ENCODE measurements around the gene SERINC1. TPM values are rescaled to one million over a fixed set of nuclear protein-coding genes. Genes with fewer than 3 reads are reported as not detected.

Gene SERINC1
- polyA plus RNA-seq, 4 donors: 35.3 to 164 (median 71.6) TPM

DNA sequence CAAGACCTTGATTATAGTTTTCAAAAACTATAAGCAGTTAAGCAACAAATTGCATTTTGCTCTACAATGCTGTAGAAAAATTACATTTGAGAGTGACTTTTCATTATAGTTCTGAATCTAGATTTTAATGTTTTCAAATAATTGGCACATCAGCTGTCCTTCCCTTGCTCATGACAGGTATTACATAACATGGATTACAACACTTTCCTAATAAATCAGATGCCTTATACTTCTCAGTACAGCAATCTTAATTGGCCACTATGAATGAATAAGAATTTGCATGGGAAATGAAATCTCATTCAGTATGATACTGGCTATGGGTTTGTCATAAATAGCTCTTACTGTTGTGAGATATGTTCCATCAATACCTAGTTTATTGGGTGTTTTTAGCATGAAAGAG, 42.3 kb downstream of the SERINC1 start:
- no peaks in the 10 kb centered on the region for H3K4me1 ChIP-seq (ENCODE audit: control insufficient read depth in 3 of 3, insufficient read depth in 2 of 3, low read depth in 1 of 3, low read length in 2 of 3)
- H3K36me3 ChIP-seq (ENCODE audit: control insufficient read depth in 3 of 3, insufficient read depth in 2 of 3, low read depth in 1 of 3, low read length in 3 of 3): peaks cover 5 to 7% (median 6%) of the 10 kb centered on the region in 3 donors
- H3K27ac ChIP-seq (ENCODE audit: low read depth in 1 of 3, low read length in 2 of 3): no peak overlapping the region
- H3K9me3 ChIP-seq (ENCODE audit: control insufficient read depth in 2 of 2, insufficient read depth in 1 of 2, low read depth in 1 of 2, low read length in 1 of 2): no peaks in the 10 kb centered on the region
- no peak for FAIRE-seq
- no peaks in the 10 kb centered on the region for H3K27me3 ChIP-seq (ENCODE audit: control insufficient read depth in 3 of 3, insufficient read depth in 3 of 3, low read length in 3 of 3)
- DNase-seq: no peak
- H3K4me3 ChIP-seq (ENCODE audit: low read depth in 1 of 3, low read length in 3 of 3): no peak overlapping the region

GRCh38 chr6:122428781-122429180, 42.8 kb downstream of the SERINC1 start:
- no peak for DNase-seq
- no peak overlapping the region for H3K4me3 ChIP-seq (ENCODE audit: low read depth in 1 of 3, low read length in 3 of 3)
- no peak overlapping the region for H3K27ac ChIP-seq (ENCODE audit: low read depth in 1 of 3, low read length in 2 of 3)
- WGBS, 3 donors: 84 to 94% (median 91%) methylated on average over 1 of the region's 1 CpG
- no peaks in the 10 kb centered on the region for H3K9me3 ChIP-seq (ENCODE audit: control insufficient read depth in 2 of 2, insufficient read depth in 1 of 2, low read depth in 1 of 2, low read length in 1 of 2)
- no peaks in the 10 kb centered on the region for H3K4me1 ChIP-seq (ENCODE audit: control insufficient read depth in 3 of 3, insufficient read depth in 2 of 3, low read depth in 1 of 3, low read length in 2 of 3)
- no peak for FAIRE-seq
- H3K36me3 ChIP-seq (ENCODE audit: control insufficient read depth in 3 of 3, insufficient read depth in 2 of 3, low read depth in 1 of 3, low read length in 3 of 3): peaks cover 2 to 7% (median 5%) of the 10 kb centered on the region in 3 donors
- no peaks in the 10 kb centered on the region for H3K27me3 ChIP-seq (ENCODE audit: control insufficient read depth in 3 of 3, insufficient read depth in 3 of 3, low read length in 3 of 3)

DNA sequence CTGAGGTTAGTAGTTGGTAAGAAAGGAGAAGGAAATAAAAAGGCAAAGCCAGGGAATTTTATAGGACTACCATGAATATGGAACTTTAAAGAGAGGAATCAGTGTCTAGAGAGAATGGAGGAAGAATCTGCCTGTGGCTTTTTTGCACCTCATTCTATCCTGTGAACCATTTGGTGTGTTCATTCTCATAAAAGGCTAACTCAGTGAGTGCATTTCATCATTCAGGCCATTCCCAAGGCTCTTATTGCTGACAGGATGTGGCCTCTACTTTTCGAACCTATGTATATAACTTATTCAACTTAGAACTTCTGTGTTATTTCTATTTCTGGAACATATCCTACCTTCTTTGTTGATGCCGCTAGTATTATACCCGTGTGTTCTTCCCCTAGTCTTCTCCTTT, 45.0 kb downstream of the SERINC1 start:
- Histone ChIP-seq H3K27ac (ENCODE audit: low read depth in 1 of 3, low read length in 2 of 3) (no peak overlapping the region), H3K4me1 (ENCODE audit: control insufficient read depth in 3 of 3, insufficient read depth in 2 of 3, low read depth in 1 of 3, low read length in 2 of 3) (no peaks in the 10 kb centered on the region), H3K9me3 (ENCODE audit: control insufficient read depth in 2 of 2, insufficient read depth in 1 of 2, low read depth in 1 of 2, low read length in 1 of 2) (no peaks in the 10 kb centered on the region), H3K36me3 (ENCODE audit: control insufficient read depth in 3 of 3, insufficient read depth in 2 of 3, low read depth in 1 of 3, low read length in 3 of 3) (peaks cover 0 to 2% (median 2%) of the 10 kb centered on the region in 3 donors), H3K4me3 (ENCODE audit: low read depth in 1 of 3, low read length in 3 of 3) (no peak overlapping the region), H3K27me3 (ENCODE audit: control insufficient read depth in 3 of 3, insufficient read depth in 3 of 3, low read length in 3 of 3) (no peaks in the 10 kb centered on the region)
- FAIRE-seq: no peak
- WGBS, 3 donors: 91 to 96% (median 93%) methylated on average over 3 of the region's 3 CpGs
- DNase-seq: no peak

DNA sequence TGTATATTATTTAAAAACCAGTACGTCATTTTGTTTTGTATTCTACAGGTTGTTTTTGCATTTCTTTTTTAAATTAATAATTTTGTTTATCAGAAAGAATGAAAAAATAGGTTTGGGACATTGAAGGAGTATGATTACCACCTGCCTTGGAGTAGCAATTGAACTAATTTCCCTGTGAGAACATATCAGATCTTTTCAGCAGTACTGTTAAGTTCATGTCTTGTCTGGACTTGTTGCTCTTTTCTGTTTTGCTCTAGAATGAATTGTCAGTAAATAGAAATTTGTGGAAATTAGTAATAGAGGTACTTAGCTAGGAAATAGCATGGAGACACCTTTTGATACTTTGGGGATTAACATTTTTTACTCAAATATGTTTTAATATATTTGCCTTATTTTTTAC, 47.9 kb downstream of the SERINC1 start:
- Histone ChIP-seq H3K9me3 (ENCODE audit: control insufficient read depth in 2 of 2, insufficient read depth in 1 of 2, low read depth in 1 of 2, low read length in 1 of 2) (no peaks in the 10 kb centered on the region), H3K27ac (ENCODE audit: low read depth in 1 of 3, low read length in 2 of 3) (no peak overlapping the region), H3K27me3 (ENCODE audit: control insufficient read depth in 3 of 3, insufficient read depth in 3 of 3, low read length in 3 of 3) (no peaks in the 10 kb centered on the region), H3K4me3 (ENCODE audit: low read depth in 1 of 3, low read length in 3 of 3) (no peak overlapping the region), H3K36me3 (ENCODE audit: control insufficient read depth in 3 of 3, insufficient read depth in 2 of 3, low read depth in 1 of 3, low read length in 3 of 3) (peaks cover 0 to 5% (median 2%) of the 10 kb centered on the region in 3 donors), H3K4me1 (ENCODE audit: control insufficient read depth in 3 of 3, insufficient read depth in 2 of 3, low read depth in 1 of 3, low read length in 2 of 3) (no peaks in the 10 kb centered on the region)
- DNase-seq (no peak), FAIRE-seq (no peak)
- 85 to 93% (median 89%) methylated on average over 1 of the region's 1 CpG for WGBS, 3 donors

DNA sequence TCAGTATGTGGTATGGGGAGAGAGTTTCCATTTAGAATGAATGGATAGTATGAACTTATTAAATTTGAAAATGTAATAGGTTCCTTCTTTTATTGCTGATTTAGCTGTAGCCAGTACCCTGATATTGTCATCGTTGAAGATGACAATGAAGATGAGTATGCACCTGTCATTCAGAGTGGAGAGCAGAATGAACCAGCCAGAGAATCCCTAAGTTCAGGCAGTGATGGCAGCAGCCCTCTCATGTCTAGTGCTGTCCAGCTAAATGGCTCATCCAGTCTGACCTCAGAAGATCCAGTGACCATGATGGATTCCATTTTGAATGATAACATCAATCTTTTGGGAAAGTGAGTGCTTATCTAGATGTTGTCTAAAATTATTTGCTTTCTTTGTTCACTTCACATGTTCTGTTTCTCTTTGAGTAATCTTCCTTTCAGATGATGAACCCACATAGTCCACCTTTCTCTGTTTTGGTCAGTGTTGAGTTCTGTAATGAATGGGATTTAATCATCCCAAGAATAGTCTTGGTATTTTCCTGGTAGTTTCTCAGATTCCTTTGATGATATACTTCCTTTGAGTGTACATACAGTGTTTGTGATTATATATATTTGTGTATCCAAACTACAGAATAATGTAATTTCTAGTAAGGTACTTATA, 48.9 kb downstream of the SERINC1 start:
- Histone ChIP-seq H3K4me1 (ENCODE audit: control insufficient read depth in 3 of 3, insufficient read depth in 2 of 3, low read depth in 1 of 3, low read length in 2 of 3) (no peaks in the 10 kb centered on the region), H3K27me3 (ENCODE audit: control insufficient read depth in 3 of 3, insufficient read depth in 3 of 3, low read length in 3 of 3) (no peaks in the 10 kb centered on the region), H3K27ac (ENCODE audit: low read depth in 1 of 3, low read length in 2 of 3) (no peak overlapping the region), H3K36me3 (ENCODE audit: control insufficient read depth in 3 of 3, insufficient read depth in 2 of 3, low read depth in 1 of 3, low read length in 3 of 3) (peaks cover 0 to 8% (median 2%) of the 10 kb centered on the region in 3 donors), H3K9me3 (ENCODE audit: control insufficient read depth in 2 of 2, insufficient read depth in 1 of 2, low read depth in 1 of 2, low read length in 1 of 2) (no peaks in the 10 kb centered on the region), H3K4me3 (ENCODE audit: low read depth in 1 of 3, low read length in 3 of 3) (no peak overlapping the region)
- WGBS, 3 donors: 80 to 86% (median 84%) methylated on average over 1 of the region's 1 CpG
- DNase-seq: no peak
- no peak for FAIRE-seq

- FAIRE-seq: peak; percentile 74
- WGBS, 3 donors: 92 to 98% (median 96%) methylated on average over 2 of the region's 2 CpGs
- no peaks in the 10 kb centered on the region for H3K4me1 ChIP-seq (ENCODE audit: control insufficient read depth in 3 of 3, insufficient read depth in 2 of 3, low read depth in 1 of 3, low read length in 2 of 3)
- no peak overlapping the region for H3K4me3 ChIP-seq (ENCODE audit: low read depth in 1 of 3, low read length in 3 of 3)
- H3K9me3 ChIP-seq (ENCODE audit: control insufficient read depth in 2 of 2, insufficient read depth in 1 of 2, low read depth in 1 of 2, low read length in 1 of 2): no peaks in the 10 kb centered on the region
- H3K27me3 ChIP-seq (ENCODE audit: control insufficient read depth in 3 of 3, insufficient read depth in 3 of 3, low read length in 3 of 3): no peaks in the 10 kb centered on the region
- peaks cover 0 to 8% (median 0%) of the 10 kb centered on the region in 3 donors for H3K36me3 ChIP-seq (ENCODE audit: control insufficient read depth in 3 of 3, insufficient read depth in 2 of 3, low read depth in 1 of 3, low read length in 3 of 3)
- no peak overlapping the region for H3K27ac ChIP-seq (ENCODE audit: low read depth in 1 of 3, low read length in 2 of 3)
- no peak for DNase-seq
Observed at GRCh38 chr6:122422003-122422402, 49.6 kb downstream of the SERINC1 start.

- WGBS, 3 donors: 90 to 94% (median 93%) methylated on average over 1 of the region's 1 CpG
- Histone ChIP-seq H3K27me3 (ENCODE audit: control insufficient read depth in 3 of 3, insufficient read depth in 3 of 3, low read length in 3 of 3) (no peaks in the 10 kb centered on the region), H3K27ac (ENCODE audit: low read depth in 1 of 3, low read length in 2 of 3) (no peak overlapping the region), H3K36me3 (ENCODE audit: control insufficient read depth in 3 of 3, insufficient read depth in 2 of 3, low read depth in 1 of 3, low read length in 3 of 3) (peaks cover 0 to 13% (median 0%) of the 10 kb centered on the region in 3 donors), H3K4me1 (ENCODE audit: control insufficient read depth in 3 of 3, insufficient read depth in 2 of 3, low read depth in 1 of 3, low read length in 2 of 3) (no peaks in the 10 kb centered on the region), H3K4me3 (ENCODE audit: low read depth in 1 of 3, low read length in 3 of 3) (no peak overlapping the region), H3K9me3 (ENCODE audit: control insufficient read depth in 2 of 2, insufficient read depth in 1 of 2, low read depth in 1 of 2, low read length in 1 of 2) (no peaks in the 10 kb centered on the region)
- FAIRE-seq: no peak
- DNase-seq: no peak
Observed at GRCh38 chr6:122416825-122417224, 54.8 kb downstream of the SERINC1 start.

- H3K27me3 ChIP-seq (ENCODE audit: control insufficient read depth in 3 of 3, insufficient read depth in 3 of 3, low read length in 3 of 3): no peaks in the 10 kb centered on the region
- FAIRE-seq (no peak), DNase-seq (no peak)
- H3K4me1 ChIP-seq (ENCODE audit: control insufficient read depth in 3 of 3, insufficient read depth in 2 of 3, low read depth in 1 of 3, low read length in 2 of 3): no peaks in the 10 kb centered on the region
- peaks cover 0 to 8% (median 0%) of the 10 kb centered on the region in 3 donors for H3K36me3 ChIP-seq (ENCODE audit: control insufficient read depth in 3 of 3, insufficient read depth in 2 of 3, low read depth in 1 of 3, low read length in 3 of 3)
- no peak overlapping the region for H3K27ac ChIP-seq (ENCODE audit: low read depth in 1 of 3, low read length in 2 of 3)
- H3K4me3 ChIP-seq (ENCODE audit: low read depth in 1 of 3, low read length in 3 of 3): no peak overlapping the region
- H3K9me3 ChIP-seq (ENCODE audit: control insufficient read depth in 2 of 2, insufficient read depth in 1 of 2, low read depth in 1 of 2, low read length in 1 of 2): no peaks in the 10 kb centered on the region
Observed at GRCh38 chr6:122412001-122412400, 59.6 kb downstream of the SERINC1 start.
